ENCODE measurements around the gene WNT6. TPM values are rescaled to one million over a fixed set of nuclear protein-coding genes. Genes with fewer than 3 reads are reported as not detected.

The WNT6 gene
- total and polyA plus RNA-seq, 2 of the 8 experiments (the other 6 are each of a cell fraction or from before 2014, with no cell fraction given), result not detected

DNA sequence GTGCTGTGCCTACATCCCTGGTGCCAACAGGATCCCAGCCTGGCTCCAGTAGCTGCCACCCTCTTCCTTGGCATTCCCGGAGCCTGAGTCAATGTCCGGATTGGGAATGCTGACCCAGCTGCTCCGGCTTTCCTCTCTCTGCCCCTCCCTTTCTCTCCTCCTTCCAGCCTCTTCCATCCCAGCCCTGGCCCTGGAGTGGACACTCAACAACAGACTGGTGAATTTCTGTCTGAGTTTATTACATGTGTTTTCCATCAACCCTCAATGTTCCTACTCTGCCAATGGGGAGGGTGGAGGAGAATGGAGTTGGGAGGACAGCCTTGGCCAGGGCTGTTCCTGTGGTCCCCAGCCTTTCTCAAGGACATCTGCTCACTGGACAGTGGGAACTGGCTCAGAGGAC, 27.1 kb upstream of the WNT6 start (continued):
- TF ChIP-seq, protein P1, sequence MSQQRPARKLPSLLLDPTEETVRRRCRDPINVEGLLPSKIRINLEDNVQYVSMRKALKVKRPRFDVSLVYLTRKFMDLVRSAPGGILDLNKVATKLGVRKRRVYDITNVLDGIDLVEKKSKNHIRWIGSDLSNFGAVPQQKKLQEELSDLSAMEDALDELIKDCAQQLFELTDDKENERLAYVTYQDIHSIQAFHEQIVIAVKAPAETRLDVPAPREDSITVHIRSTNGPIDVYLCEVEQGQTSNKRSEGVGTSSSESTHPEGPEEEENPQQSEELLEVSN (IDR thresholded peaks at IDR 0.05), result no peak
